RWPE1 (cell line): Measurements from ENCODE around the gene KCNIP1.

Source experiments
- CTCF ChIA-PET: fragments of 350-600 bp; sonication (Branson Sonifier 250); formaldehyde crosslinking; extraction: SDS; loops from one replicate; lab custom pipeline; 2021; lab: Yijun Ruan, JAX
- POLR2A ChIA-PET: fragments of 400-600 bp; formaldehyde crosslinking; extraction: SDS; loops from one replicate; lab custom pipeline; 2020; ENCODE audit warnings: antibody characterized with exemption; ENCODE audit not compliant: low non-redundant PET; lab: Yijun Ruan, JAX
- DNase-seq: peaks from one replicate; pipeline ENCODE4 v3.0.0; 2012; ENCODE audit warnings: low spot score
- H3K27ac ChIP-seq: fragments of 450-650 bp; 2 replicates; pipeline ENCODE4 v1.5.1; 2017
- TF ChIP-seq, protein P1 (sequence below): fragments of 450-650 bp; conservative IDR thresholded peaks from 2 replicates; pipeline ENCODE4 v1.5.1; 2017; ENCODE audit warnings: low read depth, mild to moderate bottlenecking

KCNIP1 gene

DNA sequence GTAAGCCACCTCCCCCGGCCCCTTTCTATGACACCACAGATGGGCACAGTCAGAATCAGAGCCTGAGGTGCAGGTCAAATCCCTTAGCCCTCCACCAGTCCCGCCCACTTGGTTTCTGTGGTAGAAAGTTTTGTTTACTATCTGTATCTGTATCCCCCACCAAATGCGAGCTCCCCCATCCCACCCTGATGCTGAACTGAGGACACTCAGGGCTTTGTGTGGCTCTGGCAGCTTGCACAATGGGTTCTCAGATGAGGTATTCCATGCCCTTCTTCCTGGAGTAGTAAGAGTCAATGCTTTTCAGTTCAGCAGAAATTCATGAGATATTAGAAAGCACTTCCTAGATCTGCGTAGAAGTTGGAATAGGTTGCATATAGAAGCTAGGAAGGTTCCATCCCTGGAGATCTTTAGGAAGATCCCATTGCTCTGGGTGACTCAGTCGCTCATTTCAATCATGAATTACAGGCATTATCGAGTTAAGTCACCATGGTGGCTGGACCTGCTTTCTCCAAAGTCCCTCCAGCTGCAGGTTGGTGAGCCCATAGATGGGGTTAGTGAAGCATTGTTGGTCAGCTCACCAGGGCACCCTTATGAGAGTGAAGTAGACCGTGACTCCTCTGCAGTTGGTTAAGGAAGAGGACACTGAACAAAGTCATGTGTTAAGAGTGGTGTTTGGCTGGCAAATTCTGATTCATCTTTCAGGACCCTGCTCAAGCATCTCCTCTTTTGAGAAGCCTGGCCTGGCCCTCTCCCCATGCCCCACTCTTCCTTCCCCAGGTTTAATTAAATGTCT is 10.6 kb upstream of the KCNIP1 start:
- no peak for DNase-seq
- no peak overlapping the region for H3K27ac ChIP-seq
- TF ChIP-seq, protein P1, sequence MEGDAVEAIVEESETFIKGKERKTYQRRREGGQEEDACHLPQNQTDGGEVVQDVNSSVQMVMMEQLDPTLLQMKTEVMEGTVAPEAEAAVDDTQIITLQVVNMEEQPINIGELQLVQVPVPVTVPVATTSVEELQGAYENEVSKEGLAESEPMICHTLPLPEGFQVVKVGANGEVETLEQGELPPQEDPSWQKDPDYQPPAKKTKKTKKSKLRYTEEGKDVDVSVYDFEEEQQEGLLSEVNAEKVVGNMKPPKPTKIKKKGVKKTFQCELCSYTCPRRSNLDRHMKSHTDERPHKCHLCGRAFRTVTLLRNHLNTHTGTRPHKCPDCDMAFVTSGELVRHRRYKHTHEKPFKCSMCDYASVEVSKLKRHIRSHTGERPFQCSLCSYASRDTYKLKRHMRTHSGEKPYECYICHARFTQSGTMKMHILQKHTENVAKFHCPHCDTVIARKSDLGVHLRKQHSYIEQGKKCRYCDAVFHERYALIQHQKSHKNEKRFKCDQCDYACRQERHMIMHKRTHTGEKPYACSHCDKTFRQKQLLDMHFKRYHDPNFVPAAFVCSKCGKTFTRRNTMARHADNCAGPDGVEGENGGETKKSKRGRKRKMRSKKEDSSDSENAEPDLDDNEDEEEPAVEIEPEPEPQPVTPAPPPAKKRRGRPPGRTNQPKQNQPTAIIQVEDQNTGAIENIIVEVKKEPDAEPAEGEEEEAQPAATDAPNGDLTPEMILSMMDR: no peak
- CTCF ChIA-PET: interaction anchor here (0.6 kb wide), 4 partner anchors 57 to 196 kb away, joined by 3 read pairs; partner anchors contain the start of gene LCP2
- POLR2A ChIA-PET: no interaction called here

- TF ChIP-seq, protein P1: no peak
- no peak for DNase-seq
- H3K27ac ChIP-seq: no peak overlapping the region
- ChIA-PET POLR2A (no interaction called here), CTCF (interaction anchor here (0.6 kb wide), 1 partner anchor 64 kb away, joined by 3 read pairs; no protein-coding TSS in a partner anchor)
Measured at GRCh38 chr5:170494041-170494440, 9.8 kb upstream of the KCNIP1 start.

GRCh38 chr5:170495825-170496661 is 7.8 kb upstream of the KCNIP1 start:
- DNase-seq: peak; percentile 72
- peak overlapping the region; percentile 47 for H3K27ac ChIP-seq
- CTCF ChIA-PET: interaction anchor here (0.6 to 1.4 kb wide), 3 partner anchors 138 to 179 kb away, joined by 3 to 7 read pairs (median 3); no protein-coding TSS in a partner anchor
- TF ChIP-seq, protein P1: no peak
- POLR2A ChIA-PET: no interaction called here

DNA sequence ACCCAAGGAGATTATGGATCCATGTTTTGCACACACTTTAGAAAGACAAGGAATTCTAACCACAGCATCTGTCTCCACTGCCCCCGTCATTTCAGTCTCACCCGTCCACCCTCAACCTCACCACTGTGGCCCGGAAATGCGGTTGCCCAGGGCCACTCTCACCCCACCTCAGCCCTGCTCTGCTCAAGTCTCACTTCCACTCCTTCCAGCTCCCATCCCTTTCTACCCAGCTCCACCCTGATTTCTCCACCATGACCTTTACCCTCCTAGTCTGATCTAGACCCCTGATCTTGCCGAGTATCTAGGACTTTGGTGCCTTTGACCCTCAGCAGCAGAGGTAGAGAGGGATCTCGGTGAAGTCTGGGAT is 7.2 kb upstream of the KCNIP1 start:
- TF ChIP-seq, protein P1: no peak
- no peak for DNase-seq
- ChIA-PET POLR2A (no interaction called here), CTCF (interaction anchor here (0.5 to 1.3 kb wide), 2 partner anchors 63 to 137 kb away, joined by 3 to 7 read pairs; no protein-coding TSS in a partner anchor)
- no peak overlapping the region for H3K27ac ChIP-seq

DNA sequence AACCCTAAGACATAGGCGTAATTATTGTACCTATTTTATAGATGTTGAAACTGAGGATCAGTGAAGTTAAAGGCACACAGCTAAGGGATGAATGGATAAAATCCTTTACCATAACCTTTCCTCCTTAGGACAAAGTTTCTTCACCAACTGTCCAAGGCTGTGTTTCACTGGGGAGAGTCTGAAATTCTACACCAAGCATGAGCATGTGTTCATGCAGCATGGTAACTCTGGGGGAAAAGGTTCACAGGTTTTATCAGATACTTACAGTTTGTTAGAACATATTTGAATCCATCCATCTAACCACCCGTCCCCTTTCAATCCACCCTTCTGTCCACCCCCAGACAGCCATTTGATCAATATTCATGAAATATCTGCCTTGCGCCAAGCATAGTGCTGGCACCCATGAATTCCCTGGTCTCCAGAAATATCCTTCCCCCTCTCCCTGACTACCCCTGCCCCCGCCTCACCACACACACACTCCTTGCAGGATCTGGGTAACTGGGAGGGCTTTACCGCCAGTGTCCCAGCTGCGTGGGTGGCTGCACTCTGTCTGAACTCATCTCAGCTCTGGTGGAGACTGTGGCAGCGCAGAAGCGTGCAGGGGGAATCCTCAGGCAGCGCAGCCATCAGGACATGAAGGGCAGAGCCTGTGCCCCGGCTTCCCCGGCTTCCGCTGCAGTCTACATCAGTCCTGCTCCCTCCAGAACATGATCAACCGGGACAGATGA is 6.3 kb upstream of the KCNIP1 start:
- no peak for DNase-seq
- no peak overlapping the region for H3K27ac ChIP-seq
- TF ChIP-seq, protein P1: no peak
- POLR2A ChIA-PET: no interaction called here
- CTCF ChIA-PET: interaction anchor here (0.5 kb wide), 1 partner anchor 64 kb away, joined by 3 read pairs; no protein-coding TSS in a partner anchor
